ENCODE measurements around the gene OR56A4.
"Not testable (repeated sequence)": the region's sequence is repeated elsewhere in the genome, so short reads cannot be mapped to it uniquely, and the experiment has no call there.

The OR56A4 gene

DNA sequence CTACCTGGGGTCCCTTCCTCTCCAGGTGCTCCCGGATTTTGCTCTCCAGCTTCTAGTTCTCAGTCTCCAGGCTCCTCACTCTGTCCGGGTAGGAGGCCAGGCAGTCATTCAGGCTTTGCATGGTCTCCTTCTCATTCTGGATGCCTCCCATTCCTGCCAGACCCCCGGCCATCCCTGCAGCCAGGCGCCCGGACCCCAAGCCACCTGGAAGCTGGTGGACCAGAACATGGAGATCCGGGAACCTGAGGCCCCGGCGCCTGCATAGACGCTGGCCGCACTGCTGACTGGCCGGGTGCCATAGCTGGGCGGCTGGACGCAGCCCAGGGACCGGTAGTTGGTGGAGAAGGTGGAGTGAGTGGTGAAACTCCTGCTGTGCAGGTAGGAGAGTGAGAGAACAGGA lies 12.0 kb downstream of the OR56A4 start:
- FAIRE-seq (no peak), DNase-seq (ENCODE audit: insufficient read length) (no peak)
- TF ChIP-seq POLR2AphosphoS5 (IDR thresholded peaks at IDR 0.05; ENCODE audit: low read depth, low read length), result no peak
- TF ChIP-seq POLR2A (IDR thresholded peaks at IDR 0.05; ENCODE audit: low read depth, low read length), result no peak
- no peak for TF ChIP-seq TAF1 (IDR thresholded peaks at IDR 0.05; ENCODE audit: borderline replicate concordance, low read depth, low read length)

DNA sequence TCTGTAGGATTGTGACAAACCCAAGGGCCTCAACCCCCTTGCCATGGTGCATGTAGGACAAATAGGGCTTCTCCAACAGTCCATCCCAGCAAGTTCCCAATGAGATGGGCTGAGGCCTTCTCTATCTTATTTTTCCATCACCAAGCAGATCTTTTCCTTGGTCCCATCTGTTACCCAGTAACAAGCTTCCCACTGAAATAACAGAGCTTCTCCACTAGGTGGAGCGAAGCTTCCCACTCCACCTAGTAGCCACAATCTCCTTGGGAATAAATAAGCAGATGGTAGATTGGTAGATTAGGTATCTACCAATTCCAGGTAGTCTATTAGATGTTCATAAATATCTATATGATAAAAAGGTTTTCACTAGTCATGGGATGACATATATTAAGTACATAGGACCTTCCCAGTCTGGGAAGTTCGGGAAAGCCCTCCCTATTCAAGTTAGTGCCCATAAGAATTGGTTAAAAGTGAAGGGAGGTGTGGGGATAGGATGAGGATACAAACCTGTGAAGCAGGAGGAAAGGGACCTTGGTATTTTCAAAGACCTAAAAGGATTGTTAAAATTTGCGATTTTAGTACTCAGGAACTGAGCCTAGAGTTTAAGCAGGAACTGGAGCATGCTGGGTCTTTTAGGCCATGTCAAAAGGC lies 14.0 kb downstream of the OR56A4 start:
- DNase-seq (ENCODE audit: insufficient read length) (no peak), FAIRE-seq (no peak)
- no peak for TF ChIP-seq POLR2AphosphoS5 (IDR thresholded peaks at IDR 0.05; ENCODE audit: low read depth, low read length)
- no peak for TF ChIP-seq TAF1 (IDR thresholded peaks at IDR 0.05; ENCODE audit: borderline replicate concordance, low read depth, low read length)
- no peak for TF ChIP-seq POLR2A (IDR thresholded peaks at IDR 0.05; ENCODE audit: low read depth, low read length)

DNA sequence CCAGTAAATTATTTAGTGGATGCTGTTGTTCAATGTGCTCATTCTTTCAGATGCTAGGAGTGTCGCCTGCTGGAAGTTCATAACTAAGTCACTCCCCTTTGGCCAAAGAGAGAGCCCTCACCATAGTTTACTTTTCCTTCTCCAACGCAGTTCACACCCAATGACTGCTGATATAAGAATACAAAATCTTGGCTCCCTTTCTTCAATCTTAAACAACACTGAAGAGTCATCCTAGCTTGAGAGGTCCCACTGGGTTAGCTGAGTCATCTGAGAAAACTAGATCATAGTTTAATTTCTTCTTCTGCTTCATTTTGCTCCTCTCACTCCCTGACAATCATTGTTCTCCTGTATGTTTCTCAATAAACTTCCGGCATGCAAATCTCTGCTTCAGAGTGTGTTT lies 14.6 kb downstream of the OR56A4 start:
- no peak for DNase-seq (ENCODE audit: insufficient read length)
- no peak for FAIRE-seq
- TF ChIP-seq TAF1 (IDR thresholded peaks at IDR 0.05; ENCODE audit: borderline replicate concordance, low read depth, low read length) (no peak), POLR2AphosphoS5 (IDR thresholded peaks at IDR 0.05; ENCODE audit: low read depth, low read length) (no peak), POLR2A (IDR thresholded peaks at IDR 0.05; ENCODE audit: low read depth, low read length) (no peak)

DNA sequence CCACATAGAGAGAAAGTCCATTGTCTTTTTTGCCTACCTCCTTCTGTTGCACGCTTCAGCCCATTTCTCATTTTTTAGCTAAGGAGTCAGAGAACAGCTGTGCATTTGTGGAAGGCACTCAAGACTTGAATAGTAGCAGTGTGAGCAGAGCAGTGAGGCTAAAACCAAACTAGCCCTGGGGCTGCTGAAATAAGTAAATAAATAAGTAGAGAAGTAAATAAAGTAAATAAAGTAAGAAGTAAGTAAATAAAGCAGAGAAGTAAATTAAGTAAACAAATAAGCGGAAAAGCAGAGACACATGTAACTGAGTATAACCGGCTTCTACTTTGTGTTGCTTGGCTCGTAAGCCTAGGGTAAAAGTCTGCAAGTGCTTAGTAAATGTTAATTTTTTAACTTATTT lies 17.5 kb downstream of the OR56A4 start:
- TF ChIP-seq POLR2A (IDR thresholded peaks at IDR 0.05; ENCODE audit: low read depth, low read length), result no peak
- no peak for TF ChIP-seq POLR2AphosphoS5 (IDR thresholded peaks at IDR 0.05; ENCODE audit: low read depth, low read length)
- no peak for TF ChIP-seq TAF1 (IDR thresholded peaks at IDR 0.05; ENCODE audit: borderline replicate concordance, low read depth, low read length)
- DNase-seq (ENCODE audit: insufficient read length) (no peak), FAIRE-seq (no peak)

DNA sequence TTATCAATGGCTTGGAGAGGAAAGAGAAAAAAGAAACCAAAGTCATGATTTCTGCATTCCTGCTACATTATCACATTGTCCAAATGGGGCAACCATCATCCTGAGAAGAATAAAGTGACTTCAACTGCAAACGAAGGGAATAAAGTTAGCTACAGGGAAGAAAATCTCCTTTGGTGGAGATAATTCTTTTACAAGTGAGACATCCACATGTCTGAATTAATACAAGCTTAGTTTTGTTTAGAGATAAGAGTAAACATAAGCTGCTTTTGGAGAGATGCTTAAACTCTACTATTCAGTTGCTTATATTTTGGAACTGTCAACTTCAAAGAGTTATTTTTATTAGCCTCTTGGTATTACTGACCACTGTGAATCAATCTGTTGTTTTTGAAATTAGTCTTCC lies 19.9 kb downstream of the OR56A4 start, which contains the start of gene OR52L1:
Gene OR52L1, minus strand, starts transcription at position 101 of the 400 bp plus-strand sequence. Its CDS starts 55 bp downstream, at position 46.
- DNase-seq (ENCODE audit: insufficient read length) (no peak), FAIRE-seq (no peak)
- TF ChIP-seq POLR2A (IDR thresholded peaks at IDR 0.05; ENCODE audit: low read depth, low read length) (no peak), POLR2AphosphoS5 (IDR thresholded peaks at IDR 0.05; ENCODE audit: low read depth, low read length) (no peak), TAF1 (IDR thresholded peaks at IDR 0.05; ENCODE audit: borderline replicate concordance, low read depth, low read length) (no peak)

DNA sequence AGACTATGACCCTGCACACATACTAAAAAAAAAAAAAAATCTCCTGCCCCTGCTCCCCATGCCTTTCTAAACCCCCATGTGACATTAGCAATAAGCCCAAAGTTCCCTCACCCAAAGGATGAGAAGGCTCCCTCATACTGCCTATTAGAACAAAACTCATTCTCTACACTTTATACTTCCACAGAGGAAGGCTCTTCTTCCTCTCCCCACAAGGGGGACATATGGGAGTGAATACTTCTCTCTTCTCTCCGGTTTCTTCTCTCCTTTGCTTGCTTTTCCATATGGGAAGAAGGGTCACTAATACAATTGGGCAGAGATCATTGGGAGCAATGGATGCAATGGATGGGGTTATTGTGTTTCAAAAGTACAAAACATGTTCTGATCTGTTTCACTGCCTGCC lies 23.3 kb downstream of the OR56A4 start:
- TF ChIP-seq POLR2A (IDR thresholded peaks at IDR 0.05; ENCODE audit: low read depth, low read length) (no peak), POLR2AphosphoS5 (IDR thresholded peaks at IDR 0.05; ENCODE audit: low read depth, low read length) (no peak), TAF1 (IDR thresholded peaks at IDR 0.05; ENCODE audit: borderline replicate concordance, low read depth, low read length) (no peak)
- FAIRE-seq (no peak), DNase-seq (ENCODE audit: insufficient read length) (no peak)

DNA sequence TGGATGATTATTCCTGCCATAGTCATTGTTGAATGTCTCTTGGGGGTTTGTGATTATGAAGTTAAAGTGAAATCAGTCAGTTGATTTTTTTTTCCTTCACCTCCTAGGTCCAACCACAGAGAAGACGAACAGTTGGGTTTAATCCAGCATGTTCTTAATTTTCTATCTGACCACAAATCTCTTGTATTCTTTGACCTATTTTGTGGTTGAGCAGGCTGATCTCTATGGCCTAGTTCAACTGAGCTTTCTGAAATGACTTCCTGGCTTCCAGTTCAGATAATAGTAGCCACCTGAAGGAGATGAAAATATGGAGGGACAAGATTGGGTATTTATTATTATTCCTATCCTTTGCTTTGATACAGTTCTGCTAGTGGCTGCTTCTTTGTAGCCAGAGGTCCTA lies 33.2 kb downstream of the OR56A4 start:
- no peak for FAIRE-seq
- DNase-seq (ENCODE audit: insufficient read length), result no peak
- TF ChIP-seq POLR2A (IDR thresholded peaks at IDR 0.05; ENCODE audit: low read depth, low read length), result no peak
- no peak for TF ChIP-seq TAF1 (IDR thresholded peaks at IDR 0.05; ENCODE audit: borderline replicate concordance, low read depth, low read length)
- TF ChIP-seq POLR2AphosphoS5 (IDR thresholded peaks at IDR 0.05; ENCODE audit: low read depth, low read length), result no peak

DNA sequence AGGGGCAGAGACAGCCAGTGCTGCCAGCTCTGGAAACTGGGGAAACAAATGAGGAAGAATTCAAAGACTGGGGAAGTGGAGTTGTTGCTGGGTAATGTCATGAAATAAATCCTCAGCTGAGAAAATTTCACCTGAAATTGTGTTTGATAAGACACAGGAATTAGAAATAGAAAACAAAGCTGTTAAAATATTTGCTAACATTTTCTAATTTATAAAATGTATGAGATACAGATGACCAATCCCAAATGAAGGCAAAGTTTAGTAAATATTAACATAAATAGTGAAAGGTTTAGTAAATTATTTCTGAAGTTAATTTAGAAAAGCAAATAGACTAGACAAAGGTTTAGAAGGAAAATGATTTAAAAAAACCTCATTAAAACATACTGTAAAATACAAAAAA lies 38.4 kb downstream of the OR56A4 start, which contains the start of gene OR56A5:
Gene OR56A5, minus strand, starts transcription at position 101 of the 400 bp plus-strand sequence. Its CDS starts 0 bp downstream, at position 101.
- DNase-seq (ENCODE audit: insufficient read length) (no peak), FAIRE-seq (no peak)
- TF ChIP-seq TAF1 (IDR thresholded peaks at IDR 0.05; ENCODE audit: borderline replicate concordance, low read depth, low read length) (no peak), POLR2AphosphoS5 (IDR thresholded peaks at IDR 0.05; ENCODE audit: low read depth, low read length) (no peak), POLR2A (IDR thresholded peaks at IDR 0.05; ENCODE audit: low read depth, low read length) (no peak)

DNA sequence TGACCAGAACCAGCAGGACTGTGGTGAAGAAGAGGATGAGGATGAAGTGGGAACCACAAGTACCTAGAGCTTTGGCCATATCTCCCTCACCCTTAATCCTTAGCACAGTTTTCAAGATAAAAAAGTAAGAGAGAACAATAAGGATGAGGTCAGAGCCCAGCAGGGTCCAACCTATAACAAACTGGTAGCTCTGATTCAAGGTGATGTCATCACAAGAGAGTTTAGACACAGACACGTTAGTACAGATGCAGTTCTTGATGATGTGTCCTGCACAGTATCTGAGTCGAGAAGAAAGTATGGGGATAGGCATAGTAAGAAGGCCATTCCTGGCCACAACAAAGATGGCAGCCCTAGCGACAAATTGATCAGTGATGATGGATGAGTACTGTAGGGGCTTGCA lies 39.0 kb downstream of the OR56A4 start:
- FAIRE-seq, result peak; percentile 33
- DNase-seq (ENCODE audit: insufficient read length), result no peak

DNA sequence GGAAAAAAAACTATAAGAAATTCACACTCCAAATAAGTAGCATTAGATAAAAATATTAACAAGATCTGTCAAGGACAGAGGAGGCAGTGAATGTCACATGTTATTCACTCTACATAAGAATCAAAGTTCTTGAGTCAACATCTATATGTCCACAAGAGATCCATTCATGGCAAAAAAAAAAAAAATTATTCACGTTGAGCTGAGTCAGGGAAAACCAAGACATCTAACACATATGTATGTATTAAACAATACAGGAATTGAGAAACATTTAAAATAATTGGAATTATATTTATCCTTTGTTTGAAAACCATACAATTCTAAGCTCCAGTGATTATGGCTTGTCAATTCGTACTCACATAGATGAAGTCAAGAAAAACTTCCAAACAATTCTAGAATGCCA lies 39.8 kb downstream of the OR56A4 start:
- FAIRE-seq, result no peak
- DNase-seq (ENCODE audit: insufficient read length), result no peak
- TF ChIP-seq POLR2AphosphoS5 (IDR thresholded peaks at IDR 0.05; ENCODE audit: low read depth, low read length), result no peak

More for the DNA sequence above, 39.0 kb downstream of the OR56A4 start:
- TF ChIP-seq TAF1 (IDR thresholded peaks at IDR 0.05; ENCODE audit: borderline replicate concordance, low read depth, low read length), result no peak
- TF ChIP-seq POLR2A (IDR thresholded peaks at IDR 0.05; ENCODE audit: low read depth, low read length), result no peak
- TF ChIP-seq POLR2AphosphoS5 (IDR thresholded peaks at IDR 0.05; ENCODE audit: low read depth, low read length), result no peak

DNA sequence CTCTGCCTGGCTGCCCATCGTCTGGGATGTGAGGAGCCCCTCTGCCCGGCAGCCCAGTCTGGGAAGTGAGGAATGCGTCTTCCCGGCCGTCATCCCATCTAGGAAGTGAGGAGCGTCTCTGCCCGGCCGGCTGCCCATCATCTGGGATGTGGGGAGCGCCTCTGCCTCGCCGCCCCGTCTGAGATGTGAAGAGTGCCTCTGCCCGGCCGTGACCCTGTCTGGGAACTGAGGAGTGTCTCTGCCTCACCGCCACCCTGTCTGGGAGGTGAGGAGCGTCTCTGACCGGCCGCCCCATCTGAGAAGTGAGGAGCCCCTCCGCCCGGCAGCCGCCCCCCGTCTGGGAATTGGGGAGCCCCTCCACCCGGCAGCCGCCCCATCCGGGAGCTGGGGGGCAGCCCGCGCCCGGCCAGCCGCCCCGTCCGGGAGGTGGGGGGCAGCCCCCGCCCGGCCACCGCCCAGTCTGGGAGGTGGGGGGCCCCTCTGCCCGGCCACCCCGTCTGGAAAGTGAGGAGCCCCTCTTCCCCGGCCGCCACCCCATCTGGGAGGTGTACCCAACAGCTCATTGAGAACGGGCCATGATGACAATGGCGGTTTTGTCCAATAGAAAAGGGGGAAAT lies 45.9 kb downstream of the OR56A4 start:
- not testable (repeated sequence) for FAIRE-seq; DNase-seq (ENCODE audit: insufficient read length)

DNA sequence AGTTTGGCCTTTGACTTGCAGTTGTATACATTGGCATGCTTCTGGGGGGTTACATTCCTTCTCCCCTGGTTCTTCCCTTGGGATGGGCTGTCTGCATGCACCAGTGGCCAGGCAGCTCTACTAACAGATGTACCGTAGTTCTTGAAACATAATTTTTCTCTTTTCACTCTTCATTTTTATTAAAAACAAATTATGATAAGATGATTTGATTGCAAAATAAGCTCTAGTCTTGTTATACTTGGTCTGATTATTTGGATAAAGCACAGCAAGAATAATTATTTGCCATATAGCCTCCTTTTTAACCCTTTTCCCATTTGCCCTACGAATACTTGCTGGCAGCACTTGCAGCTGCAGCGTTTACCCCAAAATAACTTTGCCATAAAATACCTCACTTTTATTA lies 51.2 kb downstream of the OR56A4 start:
- no peak for FAIRE-seq
- no peak for DNase-seq (ENCODE audit: insufficient read length)
- TF ChIP-seq POLR2A (IDR thresholded peaks at IDR 0.05; ENCODE audit: low read depth, low read length), result no peak
- TF ChIP-seq TAF1 (IDR thresholded peaks at IDR 0.05; ENCODE audit: borderline replicate concordance, low read depth, low read length), result no peak
- no peak for TF ChIP-seq POLR2AphosphoS5 (IDR thresholded peaks at IDR 0.05; ENCODE audit: low read depth, low read length)

Data from GM12892 (cell line).